HCT116 (cell line): Measurements from ENCODE around the gene C18orf32.

Experiments used
- ELF1 ChIP-seq: IDR thresholded peaks from 2 replicates; pipeline ENCODE4 v1.6.1; 2012; ENCODE audit warnings: low read depth, borderline replicate concordance
- EZH2 ChIP-seq: fragments of 200-600 bp; sonication (generic); IDR thresholded peaks from 2 replicates; pipeline ENCODE4 v1.6.1; 2017; ENCODE audit warnings: antibody characterized with exemption, mixed run types
- POLR2A ChIP-seq: IDR thresholded peaks from 2 replicates; pipeline ENCODE4 v1.7.0; 2011; ENCODE audit warnings: borderline replicate concordance; ENCODE audit not compliant: insufficient read depth, insufficient read length; ENCODE audit errors: extremely low read depth
- POLR2AphosphoS5 ChIP-seq: IDR thresholded peaks from 2 replicates; pipeline ENCODE4 v1.6.1; 2011; ENCODE audit warnings: mild to moderate bottlenecking, low read depth, low read length, moderate library complexity
- SIN3A ChIP-seq: IDR thresholded peaks from 2 replicates; pipeline ENCODE4 v1.6.1; 2012; ENCODE audit warnings: low read depth
- SRF ChIP-seq: IDR thresholded peaks from 2 replicates; pipeline ENCODE4 v1.6.1; 2012; ENCODE audit warnings: low read depth
- YY1 ChIP-seq: IDR thresholded peaks from 2 replicates; pipeline ENCODE4 v1.6.1; 2011; ENCODE audit warnings: low read length, low read depth, moderate library complexity, mild to moderate bottlenecking; ENCODE audit not compliant: insufficient replicate concordance; ENCODE audit errors: extremely low read depth
- TF ChIP-seq, protein P1 (sequence below), 3 experiments: fragments of 200-600 bp in 1 of 3; sonication (generic) in 1 of 3; IDR thresholded peaks in 2 of 3; conservative IDR thresholded peaks in 1 of 3; 2 replicates each; pipeline ENCODE4 v1.5.1; 2012 to 2017; ENCODE audit warnings: low read depth in 2 of 3, low read length in 2 of 3, antibody characterized with exemption in 1 of 3, borderline replicate concordance in 1 of 3, control low read depth in 1 of 3, mild to moderate bottlenecking in 1 of 3, mixed read lengths in 1 of 3, mixed run types in 1 of 3, moderate library complexity in 1 of 3; ENCODE audit not compliant: insufficient read depth in 1 of 3
- TF ChIP-seq, protein P2 (sequence below): IDR thresholded peaks from 2 replicates; pipeline ENCODE4 v1.6.1; 2012; ENCODE audit warnings: low read depth
- TF ChIP-seq, protein P3 (sequence below): IDR thresholded peaks from 2 replicates; pipeline ENCODE4 v1.6.1; 2012

DNA sequence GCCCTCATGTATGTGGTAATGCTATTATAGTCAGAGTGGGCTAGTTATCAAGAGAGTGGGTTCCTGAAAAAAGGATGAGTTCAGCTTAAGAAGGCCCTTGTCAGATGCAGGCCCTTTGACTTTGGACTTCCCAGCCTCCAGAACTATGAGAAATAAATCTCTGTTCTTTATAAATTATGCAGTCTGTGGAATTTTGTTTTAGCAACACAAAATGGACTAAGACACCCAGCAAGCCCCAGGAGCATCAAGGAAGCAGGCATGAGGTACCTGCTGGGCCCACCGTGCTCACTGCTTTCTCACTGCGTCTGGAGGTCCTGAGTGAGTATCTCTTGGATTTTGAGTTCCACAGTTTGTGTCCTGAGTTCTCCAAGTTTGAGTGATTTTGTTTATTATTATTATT is 38.9 kb upstream of the C18orf32 start:
- TF ChIP-seq POLR2AphosphoS5 = no peak
- TF ChIP-seq, protein P1, sequence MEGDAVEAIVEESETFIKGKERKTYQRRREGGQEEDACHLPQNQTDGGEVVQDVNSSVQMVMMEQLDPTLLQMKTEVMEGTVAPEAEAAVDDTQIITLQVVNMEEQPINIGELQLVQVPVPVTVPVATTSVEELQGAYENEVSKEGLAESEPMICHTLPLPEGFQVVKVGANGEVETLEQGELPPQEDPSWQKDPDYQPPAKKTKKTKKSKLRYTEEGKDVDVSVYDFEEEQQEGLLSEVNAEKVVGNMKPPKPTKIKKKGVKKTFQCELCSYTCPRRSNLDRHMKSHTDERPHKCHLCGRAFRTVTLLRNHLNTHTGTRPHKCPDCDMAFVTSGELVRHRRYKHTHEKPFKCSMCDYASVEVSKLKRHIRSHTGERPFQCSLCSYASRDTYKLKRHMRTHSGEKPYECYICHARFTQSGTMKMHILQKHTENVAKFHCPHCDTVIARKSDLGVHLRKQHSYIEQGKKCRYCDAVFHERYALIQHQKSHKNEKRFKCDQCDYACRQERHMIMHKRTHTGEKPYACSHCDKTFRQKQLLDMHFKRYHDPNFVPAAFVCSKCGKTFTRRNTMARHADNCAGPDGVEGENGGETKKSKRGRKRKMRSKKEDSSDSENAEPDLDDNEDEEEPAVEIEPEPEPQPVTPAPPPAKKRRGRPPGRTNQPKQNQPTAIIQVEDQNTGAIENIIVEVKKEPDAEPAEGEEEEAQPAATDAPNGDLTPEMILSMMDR (IDR thresholded peaks at IDR 0.05 in 2 of 3, conservative IDR thresholded peaks at IDR 0.05 in 1 of 3; ENCODE audit: borderline replicate concordance in 1 of 3, insufficient read depth in 1 of 3, low read depth in 2 of 3, low read length in 2 of 3) = no peak
- no peak for TF ChIP-seq POLR2A
- TF ChIP-seq ELF1 = no peak
- TF ChIP-seq, protein P2, sequence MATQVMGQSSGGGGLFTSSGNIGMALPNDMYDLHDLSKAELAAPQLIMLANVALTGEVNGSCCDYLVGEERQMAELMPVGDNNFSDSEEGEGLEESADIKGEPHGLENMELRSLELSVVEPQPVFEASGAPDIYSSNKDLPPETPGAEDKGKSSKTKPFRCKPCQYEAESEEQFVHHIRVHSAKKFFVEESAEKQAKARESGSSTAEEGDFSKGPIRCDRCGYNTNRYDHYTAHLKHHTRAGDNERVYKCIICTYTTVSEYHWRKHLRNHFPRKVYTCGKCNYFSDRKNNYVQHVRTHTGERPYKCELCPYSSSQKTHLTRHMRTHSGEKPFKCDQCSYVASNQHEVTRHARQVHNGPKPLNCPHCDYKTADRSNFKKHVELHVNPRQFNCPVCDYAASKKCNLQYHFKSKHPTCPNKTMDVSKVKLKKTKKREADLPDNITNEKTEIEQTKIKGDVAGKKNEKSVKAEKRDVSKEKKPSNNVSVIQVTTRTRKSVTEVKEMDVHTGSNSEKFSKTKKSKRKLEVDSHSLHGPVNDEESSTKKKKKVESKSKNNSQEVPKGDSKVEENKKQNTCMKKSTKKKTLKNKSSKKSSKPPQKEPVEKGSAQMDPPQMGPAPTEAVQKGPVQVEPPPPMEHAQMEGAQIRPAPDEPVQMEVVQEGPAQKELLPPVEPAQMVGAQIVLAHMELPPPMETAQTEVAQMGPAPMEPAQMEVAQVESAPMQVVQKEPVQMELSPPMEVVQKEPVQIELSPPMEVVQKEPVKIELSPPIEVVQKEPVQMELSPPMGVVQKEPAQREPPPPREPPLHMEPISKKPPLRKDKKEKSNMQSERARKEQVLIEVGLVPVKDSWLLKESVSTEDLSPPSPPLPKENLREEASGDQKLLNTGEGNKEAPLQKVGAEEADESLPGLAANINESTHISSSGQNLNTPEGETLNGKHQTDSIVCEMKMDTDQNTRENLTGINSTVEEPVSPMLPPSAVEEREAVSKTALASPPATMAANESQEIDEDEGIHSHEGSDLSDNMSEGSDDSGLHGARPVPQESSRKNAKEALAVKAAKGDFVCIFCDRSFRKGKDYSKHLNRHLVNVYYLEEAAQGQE = no peak
- TF ChIP-seq SIN3A = no peak
- TF ChIP-seq, protein P3, sequence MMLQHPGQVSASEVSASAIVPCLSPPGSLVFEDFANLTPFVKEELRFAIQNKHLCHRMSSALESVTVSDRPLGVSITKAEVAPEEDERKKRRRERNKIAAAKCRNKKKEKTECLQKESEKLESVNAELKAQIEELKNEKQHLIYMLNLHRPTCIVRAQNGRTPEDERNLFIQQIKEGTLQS = no peak
- TF ChIP-seq SRF = no peak
- TF ChIP-seq EZH2 = no peak
- TF ChIP-seq YY1 = no peak
